K562 (cell line): Measurements from ENCODE around the gene SUMF1. TPM values are rescaled to one million over a fixed set of nuclear protein-coding genes. Genes with fewer than 3 reads are reported as not detected.

ENCODE experiments used
- FOXK1 ChIP-seq: sonication (generic); formaldehyde crosslinking; IDR thresholded peaks from 2 replicates; pipeline ENCODE4 v1.8.0; 2022; ENCODE audit warnings: missing genetic modification reagents, mild to moderate bottlenecking, borderline replicate concordance
- KDM2B ChIP-seq: fragments of 250-450 bp; sonication (Bioruptor Pico); IDR thresholded peaks from 2 replicates; pipeline ENCODE4 v1.8.0; 2021; ENCODE audit warnings: mild to moderate bottlenecking, moderate library complexity
- KDM5B ChIP-seq: fragments of 200-600 bp; sonication (generic); IDR thresholded peaks from 2 replicates; pipeline ENCODE4 v1.6.1; 2012; ENCODE audit warnings: low read depth, mild to moderate bottlenecking, moderate library complexity, low read length, control low read depth, inconsistent platforms; ENCODE audit not compliant: insufficient replicate concordance
- RBM25 ChIP-seq: fragments of 200-400 bp; formaldehyde crosslinking; IDR thresholded peaks from 2 replicates; pipeline ENCODE4 v1.6.1; 2018; ENCODE audit warnings: low read length, low read depth, moderate library complexity; ENCODE audit not compliant: severe bottlenecking
- RUNX1 ChIP-seq: sonication (generic); IDR thresholded peaks from 2 replicates; pipeline ENCODE4 v1.6.1; 2016; ENCODE audit warnings: antibody characterized with exemption, low read depth
- ZBTB1 ChIP-seq: sonication (generic); formaldehyde crosslinking; IDR thresholded peaks from 2 replicates; pipeline ENCODE4 v1.8.1; 2023; ENCODE audit warnings: missing genetic modification reagents, low read depth, mild to moderate bottlenecking, borderline replicate concordance
- ZFX ChIP-seq: sonication (generic); formaldehyde crosslinking; IDR thresholded peaks from 2 replicates; pipeline ENCODE4 v1.8.0; 2022; ENCODE audit warnings: mild to moderate bottlenecking, missing genetic modification reagents, moderate library complexity
- ZNF140 ChIP-seq: fragments of 250-450 bp; sonication (Bioruptor Pico); IDR thresholded peaks from 2 replicates; pipeline ENCODE4 v1.8.0; 2021; ENCODE audit warnings: moderate library complexity, mild to moderate bottlenecking, inconsistent platforms
- ZNF318 ChIP-seq, 2 experiments: fragments of 450-650 bp; IDR thresholded peaks; 2 replicates each; pipeline ENCODE4 v1.6.1; 2016; ENCODE audit warnings: mild to moderate bottlenecking in 2 of 2, borderline replicate concordance in 1 of 2, low read depth in 1 of 2, moderate library complexity in 1 of 2
- polyA plus RNA-seq, 8 experiments: library from polyadenylated mRNA; depleted of rRNA in 4 of 8; stranded (reverse) in 5 of 8; unstranded in 3 of 8; fragments of >200 nt; fragmentation: Nextera tagmentation in 2 of 8; fragmentation: Illumina TruSeq in 1 of 8; extraction: Ambion mirVana in 2 of 8; extraction: Trizol in 1 of 8; gene quantifications; 2 replicates each; pipeline versions ENCODE4 v1.2.1 to v1.2.3, GENCODE V29; 2011 to 2014; ENCODE audit warnings: inconsistent platforms in 1 of 8, missing spikeins in 1 of 8
- total RNA-seq, 7 experiments: library from RNA; depleted of rRNA in 6 of 7; stranded (reverse); fragments of >200 nt in 6 of 7; fragmentation: Illumina TruSeq in 2 of 7; extraction: Trizol in 2 of 7; gene quantifications; 2 replicates each; pipeline versions ENCODE4 v1.2.1 to v1.2.3, GENCODE V29; 2011 to 2021; ENCODE audit warnings: low replicate concordance in 1 of 7
- TF ChIP-seq, protein P1 (sequence below): sonication (generic); formaldehyde crosslinking; IDR thresholded peaks from 2 replicates; pipeline ENCODE4 v1.8.1; 2023; ENCODE audit warnings: mild to moderate bottlenecking, missing genetic modification reagents
- TF ChIP-seq, protein P2 (sequence below): sonication (generic); formaldehyde crosslinking; IDR thresholded peaks from 2 replicates; pipeline ENCODE4 v1.8.1; 2023; ENCODE audit warnings: mild to moderate bottlenecking, missing genetic modification reagents
- TF ChIP-seq, protein P3 (sequence below): fragments of 450-650 bp; formaldehyde crosslinking; IDR thresholded peaks from 2 replicates; pipeline ENCODE4 v1.4.0; 2020; ENCODE audit warnings: mild to moderate bottlenecking

Gene SUMF1
- total and polyA plus RNA-seq, 9 of the 15 experiments (the other 6 are each of a cell fraction or from before 2014, with no cell fraction given) = 1.3 to 7.4 (median 4.2) TPM

DNA sequence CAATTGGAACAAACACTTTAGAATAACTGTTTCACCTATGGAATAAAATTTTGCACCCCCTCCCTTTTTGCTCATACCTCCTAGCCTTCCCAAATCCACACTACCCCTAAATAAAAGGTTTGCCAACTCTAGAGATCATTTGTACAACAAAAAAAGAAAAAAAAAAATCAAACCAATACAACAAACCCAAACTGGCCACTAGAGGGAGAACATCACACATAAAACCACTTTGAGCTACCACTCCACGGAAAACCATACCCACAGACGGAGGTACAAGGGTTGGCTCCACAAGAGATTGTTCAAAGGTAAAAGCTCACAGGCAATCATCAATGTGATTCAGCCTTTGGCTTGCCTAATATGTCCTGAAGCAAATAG is 116.3 kb downstream of the SUMF1 start (continued):
- TF ChIP-seq ZNF318 (IDR thresholded peaks at IDR 0.05; ENCODE audit: borderline replicate concordance in 1 of 2, low read depth in 1 of 2) (0 out of 4 replicates have a peak, but pooled peaks of 1 of the 2 experiments have one; percentile 11), FOXK1 (no peak), ZNF140 (no peak), KDM2B (no peak), ZFX (CRISPR knock-in tag) (no peak), RUNX1 (no peak), ZBTB1 (CRISPR knock-in tag) (no peak), KDM5B (no peak), RBM25 (no peak)
- TF ChIP-seq, protein P1, sequence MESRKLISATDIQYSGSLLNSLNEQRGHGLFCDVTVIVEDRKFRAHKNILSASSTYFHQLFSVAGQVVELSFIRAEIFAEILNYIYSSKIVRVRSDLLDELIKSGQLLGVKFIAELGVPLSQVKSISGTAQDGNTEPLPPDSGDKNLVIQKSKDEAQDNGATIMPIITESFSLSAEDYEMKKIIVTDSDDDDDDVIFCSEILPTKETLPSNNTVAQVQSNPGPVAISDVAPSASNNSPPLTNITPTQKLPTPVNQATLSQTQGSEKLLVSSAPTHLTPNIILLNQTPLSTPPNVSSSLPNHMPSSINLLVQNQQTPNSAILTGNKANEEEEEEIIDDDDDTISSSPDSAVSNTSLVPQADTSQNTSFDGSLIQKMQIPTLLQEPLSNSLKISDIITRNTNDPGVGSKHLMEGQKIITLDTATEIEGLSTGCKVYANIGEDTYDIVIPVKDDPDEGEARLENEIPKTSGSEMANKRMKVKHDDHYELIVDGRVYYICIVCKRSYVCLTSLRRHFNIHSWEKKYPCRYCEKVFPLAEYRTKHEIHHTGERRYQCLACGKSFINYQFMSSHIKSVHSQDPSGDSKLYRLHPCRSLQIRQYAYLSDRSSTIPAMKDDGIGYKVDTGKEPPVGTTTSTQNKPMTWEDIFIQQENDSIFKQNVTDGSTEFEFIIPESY (CRISPR knock-in tag) = no peak
- TF ChIP-seq, protein P2, sequence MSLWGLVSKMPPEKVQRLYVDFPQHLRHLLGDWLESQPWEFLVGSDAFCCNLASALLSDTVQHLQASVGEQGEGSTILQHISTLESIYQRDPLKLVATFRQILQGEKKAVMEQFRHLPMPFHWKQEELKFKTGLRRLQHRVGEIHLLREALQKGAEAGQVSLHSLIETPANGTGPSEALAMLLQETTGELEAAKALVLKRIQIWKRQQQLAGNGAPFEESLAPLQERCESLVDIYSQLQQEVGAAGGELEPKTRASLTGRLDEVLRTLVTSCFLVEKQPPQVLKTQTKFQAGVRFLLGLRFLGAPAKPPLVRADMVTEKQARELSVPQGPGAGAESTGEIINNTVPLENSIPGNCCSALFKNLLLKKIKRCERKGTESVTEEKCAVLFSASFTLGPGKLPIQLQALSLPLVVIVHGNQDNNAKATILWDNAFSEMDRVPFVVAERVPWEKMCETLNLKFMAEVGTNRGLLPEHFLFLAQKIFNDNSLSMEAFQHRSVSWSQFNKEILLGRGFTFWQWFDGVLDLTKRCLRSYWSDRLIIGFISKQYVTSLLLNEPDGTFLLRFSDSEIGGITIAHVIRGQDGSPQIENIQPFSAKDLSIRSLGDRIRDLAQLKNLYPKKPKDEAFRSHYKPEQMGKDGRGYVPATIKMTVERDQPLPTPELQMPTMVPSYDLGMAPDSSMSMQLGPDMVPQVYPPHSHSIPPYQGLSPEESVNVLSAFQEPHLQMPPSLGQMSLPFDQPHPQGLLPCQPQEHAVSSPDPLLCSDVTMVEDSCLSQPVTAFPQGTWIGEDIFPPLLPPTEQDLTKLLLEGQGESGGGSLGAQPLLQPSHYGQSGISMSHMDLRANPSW (CRISPR knock-in tag) = no peak
- TF ChIP-seq, protein P3, sequence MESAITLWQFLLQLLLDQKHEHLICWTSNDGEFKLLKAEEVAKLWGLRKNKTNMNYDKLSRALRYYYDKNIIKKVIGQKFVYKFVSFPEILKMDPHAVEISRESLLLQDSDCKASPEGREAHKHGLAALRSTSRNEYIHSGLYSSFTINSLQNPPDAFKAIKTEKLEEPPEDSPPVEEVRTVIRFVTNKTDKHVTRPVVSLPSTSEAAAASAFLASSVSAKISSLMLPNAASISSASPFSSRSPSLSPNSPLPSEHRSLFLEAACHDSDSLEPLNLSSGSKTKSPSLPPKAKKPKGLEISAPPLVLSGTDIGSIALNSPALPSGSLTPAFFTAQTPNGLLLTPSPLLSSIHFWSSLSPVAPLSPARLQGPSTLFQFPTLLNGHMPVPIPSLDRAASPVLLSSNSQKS (CRISPR knock-in tag) = no peak
